GM18858 (cell line): ENCODE measurements around the gene PTGIS.

Experiments used
- ATAC-seq: cut with Tn5 transposase; IDR thresholded peaks from one replicate; pipeline ENCODE4 v1.9.1; 2021; ENCODE audit not compliant: unreplicated experiment

Gene PTGIS

GRCh38 chr20:49475292-49476015 is 92.5 kb downstream of the PTGIS start:
- no peak for ATAC-seq

- ATAC-seq = no peak
These were observed 96.5 kb downstream of the PTGIS start for GRCh38 chr20:49471397-49471796.

GRCh38 chr20:49470922-49471321 is 97.0 kb downstream of the PTGIS start:
- ATAC-seq = no peak

GRCh38 chr20:49469060-49469459 is 98.9 kb downstream of the PTGIS start:
- no peak for ATAC-seq

GRCh38 chr20:49468412-49468811 is 99.5 kb downstream of the PTGIS start:
- no peak for ATAC-seq

GRCh38 chr20:49466114-49466912 is 101.6 kb downstream of the PTGIS start:
- no peak for ATAC-seq

GRCh38 chr20:49464556-49464955 is 103.4 kb downstream of the PTGIS start:
- ATAC-seq = no peak

- no peak for ATAC-seq
These were observed 105.3 kb downstream of the PTGIS start for GRCh38 chr20:49462626-49463025.

GRCh38 chr20:49461894-49462620 is 105.9 kb downstream of the PTGIS start:
- ATAC-seq = no peak

- no peak for ATAC-seq
These were observed 107.0 kb downstream of the PTGIS start for GRCh38 chr20:49460916-49461315.

- ATAC-seq = no peak
These were observed 107.8 kb downstream of the PTGIS start for GRCh38 chr20:49460131-49460530.

GRCh38 chr20:49459684-49460083 is 108.3 kb downstream of the PTGIS start:
- ATAC-seq = no peak

GRCh38 chr20:49457444-49457843 is 110.5 kb downstream of the PTGIS start:
- no peak for ATAC-seq

- no peak for ATAC-seq
These were observed 111.3 kb downstream of the PTGIS start for GRCh38 chr20:49456646-49457045.

GRCh38 chr20:49455691-49456090 is 112.2 kb downstream of the PTGIS start:
- no peak for ATAC-seq
